ENCODE data around the gene KANSL1.

GRCh38 chr17:46160169-46160568 lies 33.1 kb downstream of the KANSL1 start:
- TF ChIP-seq, protein P1, sequence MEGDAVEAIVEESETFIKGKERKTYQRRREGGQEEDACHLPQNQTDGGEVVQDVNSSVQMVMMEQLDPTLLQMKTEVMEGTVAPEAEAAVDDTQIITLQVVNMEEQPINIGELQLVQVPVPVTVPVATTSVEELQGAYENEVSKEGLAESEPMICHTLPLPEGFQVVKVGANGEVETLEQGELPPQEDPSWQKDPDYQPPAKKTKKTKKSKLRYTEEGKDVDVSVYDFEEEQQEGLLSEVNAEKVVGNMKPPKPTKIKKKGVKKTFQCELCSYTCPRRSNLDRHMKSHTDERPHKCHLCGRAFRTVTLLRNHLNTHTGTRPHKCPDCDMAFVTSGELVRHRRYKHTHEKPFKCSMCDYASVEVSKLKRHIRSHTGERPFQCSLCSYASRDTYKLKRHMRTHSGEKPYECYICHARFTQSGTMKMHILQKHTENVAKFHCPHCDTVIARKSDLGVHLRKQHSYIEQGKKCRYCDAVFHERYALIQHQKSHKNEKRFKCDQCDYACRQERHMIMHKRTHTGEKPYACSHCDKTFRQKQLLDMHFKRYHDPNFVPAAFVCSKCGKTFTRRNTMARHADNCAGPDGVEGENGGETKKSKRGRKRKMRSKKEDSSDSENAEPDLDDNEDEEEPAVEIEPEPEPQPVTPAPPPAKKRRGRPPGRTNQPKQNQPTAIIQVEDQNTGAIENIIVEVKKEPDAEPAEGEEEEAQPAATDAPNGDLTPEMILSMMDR (IDR thresholded peaks at IDR 0.05), result no peak
- TF ChIP-seq POLR2AphosphoS5 (IDR thresholded peaks at IDR 0.05; ENCODE audit: low read depth, low read length) (no peak), SIN3A (IDR thresholded peaks at IDR 0.05; ENCODE audit: borderline replicate concordance, insufficient read depth, low read depth, low read length) (no peak), REST (IDR thresholded peaks at IDR 0.05; ENCODE audit: insufficient read depth in 1 of 2, low read depth in 2 of 2, low read length in 1 of 2) (no peak)
